NT2/D1 (cell line): Measurements from ENCODE around the gene ALOX5AP.

Experiments used
- DNase-seq: peaks from one replicate; pipeline ENCODE4 v3.0.0-alpha.2; 2011; ENCODE audit warnings: low read depth, low spot score
- H3K27me3 ChIP-seq: 2 replicates; pipeline ENCODE4 v1.6.0; 2011; ENCODE audit warnings: mild to moderate bottlenecking; ENCODE audit not compliant: insufficient read length, insufficient read depth
- H3K36me3 ChIP-seq: 2 replicates; pipeline ENCODE4 v1.6.1; 2011; ENCODE audit warnings: mild to moderate bottlenecking, low read length, mixed read lengths; ENCODE audit not compliant: insufficient read depth, insufficient read length
- H3K4me1 ChIP-seq: 2 replicates; pipeline ENCODE4 v1.5.1; 2011; ENCODE audit not compliant: insufficient read depth, insufficient read length
- H3K4me3 ChIP-seq: 2 replicates; pipeline ENCODE4 v1.5.1; 2011; ENCODE audit warnings: low read depth; ENCODE audit not compliant: insufficient read length
- H3K9ac ChIP-seq: 2 replicates; pipeline ENCODE4 v1.6.0; 2011; ENCODE audit warnings: low read depth; ENCODE audit not compliant: insufficient read length
- H3K9me3 ChIP-seq: 2 replicates; pipeline ENCODE4 v1.5.1; 2011; ENCODE audit warnings: mild to moderate bottlenecking, low read length; ENCODE audit not compliant: insufficient read depth
- SUZ12 ChIP-seq: IDR thresholded peaks from 2 replicates; pipeline ENCODE4 v1.6.1; 2011; ENCODE audit not compliant: insufficient read length, insufficient read depth; ENCODE audit errors: extremely low read depth
- YY1 ChIP-seq: IDR thresholded peaks from 2 replicates; pipeline ENCODE4 v1.6.1; 2011; ENCODE audit not compliant: insufficient read length, insufficient read depth
- ZNF274 ChIP-seq: IDR thresholded peaks from 2 replicates; pipeline ENCODE4 v1.6.1; 2011; ENCODE audit warnings: mild to moderate bottlenecking, low read depth, low read length

Gene ALOX5AP

GRCh38 chr13:30809787-30810186 lies 74.4 kb downstream of the ALOX5AP start:
- TF ChIP-seq SUZ12 (no peak), YY1 (no peak), ZNF274 (no peak)
- no peaks in the 10 kb centered on the region for H3K27me3 ChIP-seq
- no peaks in the 10 kb centered on the region for H3K36me3 ChIP-seq
- peaks cover 6% of the 10 kb centered on the region for H3K4me1 ChIP-seq
- H3K9me3 ChIP-seq = no peaks in the 10 kb centered on the region
- no peak overlapping the region for H3K9ac ChIP-seq
- no peak for DNase-seq
- no peak overlapping the region for H3K4me3 ChIP-seq

GRCh38 chr13:30810261-30810701 lies 74.9 kb downstream of the ALOX5AP start:
- peaks cover 6% of the 10 kb centered on the region for H3K4me1 ChIP-seq
- DNase-seq = no peak
- H3K36me3 ChIP-seq = no peaks in the 10 kb centered on the region
- H3K4me3 ChIP-seq = no peak overlapping the region
- H3K9ac ChIP-seq = no peak overlapping the region
- no peaks in the 10 kb centered on the region for H3K27me3 ChIP-seq
- H3K9me3 ChIP-seq = no peaks in the 10 kb centered on the region
- no peak for TF ChIP-seq SUZ12
- TF ChIP-seq ZNF274 = no peak
- TF ChIP-seq YY1 = no peak

- TF ChIP-seq SUZ12 (no peak), YY1 (no peak), ZNF274 (no peak)
- no peaks in the 10 kb centered on the region for H3K27me3 ChIP-seq
- no peaks in the 10 kb centered on the region for H3K9me3 ChIP-seq
- H3K9ac ChIP-seq = no peak overlapping the region
- DNase-seq = no peak
- no peaks in the 10 kb centered on the region for H3K36me3 ChIP-seq
- peaks cover 6% of the 10 kb centered on the region for H3K4me1 ChIP-seq
- no peak overlapping the region for H3K4me3 ChIP-seq
Observed at GRCh38 chr13:30810801-30811200, 75.5 kb downstream of the ALOX5AP start.
